Natural killer cell treated with Interleukin-12 subunit alpha and Interleukin-12 subunit beta and Interleukin-15 and Interleukin-18, amount 100 ng/mL, for 72 hours (primary cell): ENCODE data around the gene ATP9B. TPM values are rescaled to one million over a fixed set of nuclear protein-coding genes. Genes with fewer than 3 reads are reported as not detected.
A peak's percentile ranks its signal among the peaks of the same experiment; 100 is the strongest.

ENCODE experiments used
- ATAC-seq, 2 donors: fragments of 150-1000 bp; cut with Tn5 transposase in 1 of 2; sonication (Bioruptor Pico), chemical (Tn5 transposase) in 1 of 2; 2 replicates each; pipeline ENCODE4 v1.10.0; 2021
- DNase-seq: peaks from one replicate; pipeline ENCODE4 v3.0.0; 2022; ENCODE audit warnings: low spot score
- H3K27ac Mint-ChIP-seq, 2 donors: 1 replicate in 1 of 2; 2 replicates in 1 of 2; pipeline ENCODE4 v1.8.0; 2022; ENCODE audit warnings: mixed read lengths in 2 of 2, mild to moderate bottlenecking in 1 of 2, moderate library complexity in 1 of 2
- H3K27me3 Mint-ChIP-seq, 2 donors: 1 replicate in 1 of 2; 2 replicates in 1 of 2; pipeline ENCODE4 v1.8.0; 2022; ENCODE audit warnings: mixed read lengths in 2 of 2
- H3K36me3 Mint-ChIP-seq: one replicate; pipeline ENCODE4 v1.8.0; 2022; ENCODE audit warnings: mixed read lengths
- H3K4me1 Mint-ChIP-seq, 2 donors: 1 replicate in 1 of 2; 2 replicates in 1 of 2; pipeline ENCODE4 v1.8.0; 2022; ENCODE audit warnings: low read depth in 2 of 2, mixed read lengths in 2 of 2, mild to moderate bottlenecking in 1 of 2
- H3K4me3 Mint-ChIP-seq: one replicate; pipeline ENCODE4 v1.8.0; 2022; ENCODE audit warnings: mixed read lengths
- H3K9me3 Mint-ChIP-seq: 2 replicates; pipeline ENCODE4 v1.8.0; 2022; ENCODE audit warnings: mixed read lengths
- total RNA-seq, 2 donors: library from RNA; stranded (reverse); gene quantifications; one replicate each; pipeline ENCODE4 v1.2.3, GENCODE V29; 2022

Gene ATP9B
- total RNA-seq, 2 donors from 2014 or later: 36.8 to 59.6 TPM

DNA sequence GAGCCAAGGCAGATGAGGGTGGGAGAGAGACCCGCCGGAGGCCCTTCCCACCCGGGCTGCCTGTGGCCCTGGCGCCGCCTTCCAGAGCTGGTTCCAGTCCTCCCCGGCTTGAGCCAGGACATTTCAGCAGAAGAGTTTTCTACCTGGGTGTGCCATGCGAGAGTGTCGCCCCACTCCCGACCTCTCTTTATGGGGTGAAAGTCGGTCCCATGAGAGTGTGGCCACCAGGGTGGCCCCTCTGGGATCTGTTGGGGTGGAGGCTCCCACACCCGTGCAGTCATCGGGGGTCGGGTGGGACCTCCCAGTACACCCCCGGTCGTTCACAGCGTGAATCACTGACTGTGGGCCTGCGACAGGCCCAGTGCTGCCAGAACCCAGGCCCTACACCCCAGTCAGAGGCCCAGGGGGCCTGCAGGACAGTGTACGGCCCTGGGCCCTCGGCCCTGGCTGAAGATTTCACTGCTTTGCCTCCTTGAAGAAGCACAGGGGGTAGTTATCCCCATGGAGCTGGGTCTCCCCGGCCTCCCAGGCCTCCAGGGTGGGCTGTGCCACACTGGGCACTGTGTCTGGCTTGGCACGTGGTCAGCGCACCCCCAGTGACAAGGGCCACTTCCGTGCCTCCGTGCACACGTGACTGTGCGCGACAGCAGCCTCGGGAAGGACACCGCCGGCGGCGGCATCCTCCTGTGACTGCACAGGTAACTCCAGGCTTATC, 332.5 kb downstream of the ATP9B start:
- DNase-seq: peak; percentile 53
- H3K9me3 Mint-ChIP-seq: no peaks in the 10 kb centered on the region
- H3K27me3 Mint-ChIP-seq: no peaks in the 10 kb centered on the region
- H3K4me3 Mint-ChIP-seq: peak overlapping the region; percentile 88
- H3K4me1 Mint-ChIP-seq: peaks cover 34 to 46% of the 10 kb centered on the region in 2 donors
- ATAC-seq: no peak
- H3K36me3 Mint-ChIP-seq: no peaks in the 10 kb centered on the region
- H3K27ac Mint-ChIP-seq: peak overlapping the region; percentile 75 to 82

- DNase-seq (no peak), ATAC-seq (no peak)
- peak overlapping the region; percentile 37 for H3K4me3 Mint-ChIP-seq
- peaks cover 34 to 46% of the 10 kb centered on the region in 2 donors for H3K4me1 Mint-ChIP-seq
- peak overlapping the region; percentile 49 to 80 for H3K27ac Mint-ChIP-seq
- H3K9me3 Mint-ChIP-seq: no peaks in the 10 kb centered on the region
- H3K27me3 Mint-ChIP-seq: no peaks in the 10 kb centered on the region
- H3K36me3 Mint-ChIP-seq: no peaks in the 10 kb centered on the region
These were observed 333.0 kb downstream of the ATP9B start for GRCh38 chr18:79402209-79402576.

GRCh38 chr18:79402977-79403722, 334.0 kb downstream of the ATP9B start:
- peak overlapping the region; percentile 37 for H3K4me3 Mint-ChIP-seq
- no peaks in the 10 kb centered on the region for H3K9me3 Mint-ChIP-seq
- H3K27me3 Mint-ChIP-seq: no peaks in the 10 kb centered on the region
- no peaks in the 10 kb centered on the region for H3K36me3 Mint-ChIP-seq
- peak overlapping the region; percentile 98 to 99 for H3K27ac Mint-ChIP-seq
- H3K4me1 Mint-ChIP-seq: peaks cover 36 to 46% of the 10 kb centered on the region in 2 donors
- ATAC-seq: no peak
- DNase-seq: no peak

DNA sequence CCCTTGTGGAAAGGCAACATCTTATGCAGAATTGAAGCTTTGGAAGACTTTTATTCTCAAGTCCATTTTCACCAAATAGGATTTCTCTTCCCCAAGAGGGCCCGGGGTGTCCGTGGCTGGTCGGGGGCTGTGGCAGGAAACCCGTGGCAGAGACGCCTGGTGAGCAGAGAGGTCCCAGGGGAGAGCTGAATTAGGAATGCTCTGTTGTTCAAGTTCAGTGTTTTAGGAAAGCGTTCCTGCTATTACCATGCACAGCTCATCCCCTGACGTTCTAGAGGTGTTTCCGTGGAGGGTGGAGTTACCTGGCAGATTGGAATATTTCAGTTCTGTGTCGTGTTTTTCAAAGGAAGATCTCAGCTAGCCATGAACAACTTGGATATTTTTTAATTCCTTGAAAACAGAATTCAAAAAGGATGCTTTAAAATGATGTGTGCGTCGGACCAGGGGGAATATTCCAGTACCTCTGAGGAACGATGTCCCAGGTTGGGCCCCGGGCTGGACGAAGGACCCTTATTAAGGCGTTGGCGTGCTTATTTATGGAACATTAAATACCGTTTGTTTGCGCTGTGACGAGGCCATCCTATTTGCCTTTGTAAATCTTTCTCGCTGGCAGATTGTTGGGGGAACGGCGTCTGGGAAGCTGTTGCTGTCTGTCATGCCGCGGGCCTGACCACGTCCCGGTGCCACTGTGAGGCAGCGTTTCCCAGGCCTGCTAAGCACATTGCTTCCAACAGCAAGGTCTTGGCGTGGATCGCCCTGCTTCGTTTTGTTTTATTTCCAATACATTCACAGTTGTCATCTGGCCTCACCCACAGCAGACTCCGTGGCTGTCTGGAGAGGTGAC, 334.8 kb downstream of the ATP9B start:
- Mint-ChIP-seq H3K27me3 (no peaks in the 10 kb centered on the region), H3K9me3 (no peaks in the 10 kb centered on the region), H3K4me3 (peak overlapping the region; percentile 56), H3K36me3 (no peaks in the 10 kb centered on the region), H3K4me1 (peaks cover 34 to 42% of the 10 kb centered on the region in 2 donors), H3K27ac (peak overlapping the region; percentile 98 to 99)
- DNase-seq (peak; percentile 53), ATAC-seq (no peak)

DNA sequence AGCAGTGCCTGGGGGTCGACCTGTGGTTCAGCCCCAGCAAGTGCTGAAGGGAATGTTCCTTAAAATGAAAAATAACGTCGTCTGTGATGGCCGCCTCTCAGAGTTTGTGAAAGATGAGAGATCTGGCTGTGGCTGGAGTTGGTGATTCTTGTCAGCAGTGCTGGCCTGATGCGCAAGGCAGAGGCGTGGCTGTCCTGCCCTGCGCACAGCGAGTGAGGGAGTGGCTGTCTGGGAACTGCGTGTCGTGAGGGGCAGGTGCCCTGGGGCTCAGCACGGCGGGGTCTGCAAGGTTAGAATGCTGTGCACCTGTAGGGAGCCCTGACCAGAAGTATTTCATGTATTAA, 335.3 kb downstream of the ATP9B start:
- peaks cover 32 to 39% of the 10 kb centered on the region in 2 donors for H3K4me1 Mint-ChIP-seq
- no peaks in the 10 kb centered on the region for H3K27me3 Mint-ChIP-seq
- DNase-seq: peak; percentile 38
- peak overlapping the region; percentile 98 to 99 for H3K27ac Mint-ChIP-seq
- peak overlapping the region; percentile 56 for H3K4me3 Mint-ChIP-seq
- ATAC-seq: no peak
- H3K36me3 Mint-ChIP-seq: no peaks in the 10 kb centered on the region
- H3K9me3 Mint-ChIP-seq: no peaks in the 10 kb centered on the region

- ATAC-seq (no peak), DNase-seq (peak; percentile 49)
- peak overlapping the region; percentile 98 to 99 for H3K27ac Mint-ChIP-seq
- H3K4me3 Mint-ChIP-seq: peak overlapping the region; percentile 89
- H3K36me3 Mint-ChIP-seq: no peaks in the 10 kb centered on the region
- H3K9me3 Mint-ChIP-seq: no peaks in the 10 kb centered on the region
- no peaks in the 10 kb centered on the region for H3K27me3 Mint-ChIP-seq
- H3K4me1 Mint-ChIP-seq: peaks cover 32 to 39% of the 10 kb centered on the region in 2 donors
These were observed 336.0 kb downstream of the ATP9B start for GRCh38 chr18:79405019-79405780.

DNA sequence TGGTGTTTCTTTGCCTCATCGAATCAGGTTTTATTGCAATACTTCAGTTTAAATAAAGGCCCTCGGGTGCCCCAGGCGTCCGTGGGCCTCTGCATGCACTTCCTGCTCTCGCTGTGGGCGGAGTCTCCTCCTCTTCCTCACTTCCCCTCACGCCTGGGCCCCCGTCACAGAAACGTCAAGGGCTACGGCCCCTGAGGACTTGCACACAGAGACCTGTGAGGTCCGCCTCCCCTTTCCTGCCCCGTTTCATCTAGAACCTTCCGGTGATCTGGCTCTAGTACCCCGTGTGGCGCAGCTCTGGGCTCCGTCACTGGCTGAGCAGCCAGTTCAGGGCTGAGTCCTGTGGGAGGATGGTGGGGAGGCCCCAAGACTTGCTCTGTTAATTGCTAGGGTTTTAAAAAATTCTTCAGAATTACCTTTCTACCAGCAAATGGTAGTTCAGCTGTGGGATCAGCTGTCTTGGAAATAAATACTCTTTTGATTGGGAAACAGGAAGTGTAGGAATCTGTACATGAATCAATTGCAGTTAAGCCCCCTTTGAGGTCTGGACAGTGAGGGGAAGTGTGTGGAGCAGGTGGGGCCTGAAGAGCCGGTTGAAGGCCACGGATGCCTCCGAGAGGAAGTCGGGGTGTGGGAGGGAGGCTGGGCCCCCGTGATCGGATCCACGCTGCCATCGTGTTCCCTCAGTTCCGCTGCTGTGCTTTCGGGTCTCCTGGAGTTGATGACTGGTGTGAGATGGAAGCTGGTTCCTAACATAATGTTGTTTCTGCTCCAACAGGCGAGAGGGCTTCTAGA, 336.8 kb downstream of the ATP9B start:
- peak overlapping the region; percentile 89 for H3K4me3 Mint-ChIP-seq
- peaks cover 30 to 38% of the 10 kb centered on the region in 2 donors for H3K4me1 Mint-ChIP-seq
- H3K9me3 Mint-ChIP-seq: no peaks in the 10 kb centered on the region
- H3K36me3 Mint-ChIP-seq: no peaks in the 10 kb centered on the region
- peak; percentile 87 to 89 for ATAC-seq
- DNase-seq: peak; percentile 87
- no peaks in the 10 kb centered on the region for H3K27me3 Mint-ChIP-seq
- H3K27ac Mint-ChIP-seq: peak overlapping the region; percentile 98 to 99

- H3K9me3 Mint-ChIP-seq: no peaks in the 10 kb centered on the region
- DNase-seq (peak; percentile 60), ATAC-seq (no peak)
- peak overlapping the region; percentile 98 to 99 for H3K27ac Mint-ChIP-seq
- H3K4me3 Mint-ChIP-seq: no peak overlapping the region
- peaks cover 25 to 32% of the 10 kb centered on the region in 2 donors for H3K4me1 Mint-ChIP-seq
- no peaks in the 10 kb centered on the region for H3K27me3 Mint-ChIP-seq
- H3K36me3 Mint-ChIP-seq: no peaks in the 10 kb centered on the region
These were observed 337.5 kb downstream of the ATP9B start for GRCh38 chr18:79406708-79407107.

DNA sequence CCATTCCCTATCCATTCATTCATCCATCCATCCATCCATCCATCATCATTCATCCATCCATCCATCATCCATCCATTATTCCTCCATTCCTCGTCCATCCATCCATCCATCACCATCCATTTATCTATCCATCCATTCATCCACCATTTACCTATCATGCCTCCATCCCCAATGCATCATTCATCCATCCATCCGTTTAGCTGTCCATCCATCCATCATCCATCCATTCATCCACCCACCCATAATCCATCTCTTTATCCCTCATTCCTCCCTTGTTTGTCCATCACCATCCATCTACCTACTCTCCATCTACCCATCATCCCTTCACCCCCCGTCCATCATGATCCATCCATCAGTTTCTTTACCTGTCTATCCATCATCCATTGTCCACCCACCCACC, 340.1 kb downstream of the ATP9B start:
- ATAC-seq (no peak), DNase-seq (no peak)
- Mint-ChIP-seq H3K27ac (no peak overlapping the region), H3K4me1 (peaks cover 15 to 23% of the 10 kb centered on the region in 2 donors), H3K27me3 (no peaks in the 10 kb centered on the region), H3K4me3 (no peak overlapping the region), H3K9me3 (no peaks in the 10 kb centered on the region), H3K36me3 (no peaks in the 10 kb centered on the region)

- DNase-seq (peak; percentile 44), ATAC-seq (no peak)
- Mint-ChIP-seq H3K9me3 (no peaks in the 10 kb centered on the region), H3K36me3 (no peaks in the 10 kb centered on the region), H3K4me1 (peaks cover 10 to 15% of the 10 kb centered on the region in 2 donors), H3K27ac (no peak overlapping the region), H3K27me3 (no peaks in the 10 kb centered on the region), H3K4me3 (no peak overlapping the region)
These were observed 341.0 kb downstream of the ATP9B start for GRCh38 chr18:79410171-79410641.

- peaks cover 5 to 10% of the 10 kb centered on the region in 2 donors for H3K4me1 Mint-ChIP-seq
- H3K36me3 Mint-ChIP-seq: no peaks in the 10 kb centered on the region
- no peaks in the 10 kb centered on the region for H3K27me3 Mint-ChIP-seq
- no peak overlapping the region for H3K27ac Mint-ChIP-seq
- DNase-seq: peak; percentile 56
- no peak overlapping the region for H3K4me3 Mint-ChIP-seq
- no peaks in the 10 kb centered on the region for H3K9me3 Mint-ChIP-seq
- no peak for ATAC-seq
These were observed 341.8 kb downstream of the ATP9B start for GRCh38 chr18:79410731-79411613.
